ENCODE measurements around the gene RAI14.

- TF ChIP-seq CTCF (conservative IDR thresholded peaks at IDR 0.05 in 1 of 2, IDR thresholded peaks at IDR 0.05 in 1 of 2; ENCODE audit: low read depth in 1 of 2, low read length in 2 of 2) = no peak
- no peak for TF ChIP-seq EZH2 (IDR thresholded peaks at IDR 0.05; ENCODE audit: low read length, missing control alignments)
Observed at GRCh38 chr5:34627794-34628193, 28.3 kb upstream of the RAI14 start.
